ENCODE data around the gene PACRG. TPM values are rescaled to one million over a fixed set of nuclear protein-coding genes. Genes with fewer than 3 reads are reported as not detected.

PACRG gene
- total RNA-seq, 2 donors from 2014 or later = not detected

DNA sequence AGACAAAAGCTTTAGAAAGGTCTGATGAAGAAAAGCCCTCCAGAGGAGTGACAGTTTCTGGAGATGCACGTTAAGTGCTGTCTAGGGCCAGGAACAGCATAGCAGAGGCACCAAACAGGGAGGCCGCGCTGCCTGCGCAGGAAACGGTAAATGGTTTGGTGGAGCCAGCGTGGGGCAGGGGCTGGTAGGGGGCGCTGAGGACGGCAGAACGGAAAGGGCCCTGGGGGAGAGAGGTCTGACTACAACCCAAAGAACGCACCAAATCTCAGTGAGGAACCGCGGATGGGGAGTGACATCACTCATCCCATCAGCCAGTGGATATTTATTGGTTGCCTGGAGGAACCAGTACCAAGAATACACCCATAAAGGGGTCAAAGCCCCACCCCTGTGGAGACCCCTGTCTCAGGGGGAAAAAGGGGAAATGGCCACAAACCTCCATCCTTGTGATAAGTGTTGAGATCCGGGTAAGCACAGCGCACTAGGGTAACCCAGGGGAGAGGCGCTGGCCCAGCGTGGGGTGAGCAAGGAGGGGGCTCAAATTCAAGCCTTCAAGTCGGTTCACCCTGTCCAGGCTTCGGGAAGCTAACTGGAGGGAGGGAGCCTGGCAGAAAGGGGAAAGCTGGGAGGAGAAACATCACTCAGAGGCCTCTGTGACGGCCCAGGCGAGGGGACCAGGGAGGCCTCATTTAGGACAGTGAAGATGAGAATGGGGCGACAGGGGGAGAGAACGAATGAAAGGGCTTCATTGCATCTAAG is 437.6 kb downstream of the PACRG start:
- no peak for DNase-seq
- H3K27ac Mint-ChIP-seq = no peak overlapping the region
- H3K27me3 Mint-ChIP-seq (ENCODE audit: low read depth) = peaks cover 7% of the 10 kb centered on the region
- ATAC-seq (replicated peaks in 1 of 2) = no peak
- H3K4me3 Mint-ChIP-seq = no peak overlapping the region
- H3K4me1 Mint-ChIP-seq (ENCODE audit: low read depth) = no peaks in the 10 kb centered on the region
- H3K9me3 Mint-ChIP-seq = no peaks in the 10 kb centered on the region
- H3K36me3 Mint-ChIP-seq (ENCODE audit: insufficient read depth in 2 of 2) = no peaks in the 10 kb centered on the region

GRCh38 chr6:163165922-163166321 is 438.1 kb downstream of the PACRG start:
- Mint-ChIP-seq H3K27ac (no peak overlapping the region), H3K4me3 (no peak overlapping the region), H3K4me1 (ENCODE audit: low read depth) (no peaks in the 10 kb centered on the region), H3K9me3 (no peaks in the 10 kb centered on the region), H3K27me3 (ENCODE audit: low read depth) (peaks cover 4% of the 10 kb centered on the region), H3K36me3 (ENCODE audit: insufficient read depth in 2 of 2) (no peaks in the 10 kb centered on the region)
- no peak for DNase-seq
- no peak for ATAC-seq (replicated peaks in 1 of 2)

DNA sequence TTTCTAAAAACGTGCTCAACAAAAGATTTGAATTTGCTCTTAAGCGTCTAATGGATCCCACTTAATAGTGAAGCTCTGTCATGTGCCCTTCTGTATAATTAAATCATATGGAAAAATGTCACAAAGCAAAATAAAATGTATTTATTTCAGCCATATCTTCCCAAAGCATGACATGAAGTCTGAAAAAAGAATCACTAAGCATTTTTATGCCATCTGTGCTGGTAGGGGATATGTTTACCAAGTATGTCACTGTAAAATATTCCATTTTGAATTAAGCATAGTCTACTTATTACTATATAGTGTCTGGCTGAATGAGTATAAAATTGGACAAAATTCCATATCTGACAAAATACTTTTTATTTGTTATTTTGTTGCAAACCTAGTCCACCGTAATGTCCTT is 438.7 kb downstream of the PACRG start:
- Mint-ChIP-seq H3K36me3 (ENCODE audit: insufficient read depth in 2 of 2) (no peaks in the 10 kb centered on the region), H3K4me1 (ENCODE audit: low read depth) (no peaks in the 10 kb centered on the region), H3K4me3 (no peak overlapping the region), H3K27ac (no peak overlapping the region), H3K27me3 (ENCODE audit: low read depth) (no peaks in the 10 kb centered on the region), H3K9me3 (no peaks in the 10 kb centered on the region)
- no peak for DNase-seq
- no peak for ATAC-seq (replicated peaks in 1 of 2)

GRCh38 chr6:163169521-163169920 is 441.7 kb downstream of the PACRG start:
- H3K4me3 Mint-ChIP-seq = no peak overlapping the region
- no peaks in the 10 kb centered on the region for H3K36me3 Mint-ChIP-seq (ENCODE audit: insufficient read depth in 2 of 2)
- H3K27me3 Mint-ChIP-seq (ENCODE audit: low read depth) = no peaks in the 10 kb centered on the region
- H3K4me1 Mint-ChIP-seq (ENCODE audit: low read depth) = no peaks in the 10 kb centered on the region
- no peak for ATAC-seq (replicated peaks in 1 of 2)
- no peak for DNase-seq
- H3K27ac Mint-ChIP-seq = no peak overlapping the region
- no peaks in the 10 kb centered on the region for H3K9me3 Mint-ChIP-seq

GRCh38 chr6:163170294-163170883 is 442.6 kb downstream of the PACRG start:
- Mint-ChIP-seq H3K27ac (no peak overlapping the region), H3K9me3 (no peaks in the 10 kb centered on the region), H3K36me3 (ENCODE audit: insufficient read depth in 2 of 2) (no peaks in the 10 kb centered on the region), H3K4me3 (no peak overlapping the region), H3K27me3 (ENCODE audit: low read depth) (no peaks in the 10 kb centered on the region), H3K4me1 (ENCODE audit: low read depth) (no peaks in the 10 kb centered on the region)
- DNase-seq (peak; percentile 7 to 31), ATAC-seq (replicated peaks in 1 of 2) (peak; percentile 25 to 49)

- Mint-ChIP-seq H3K9me3 (no peaks in the 10 kb centered on the region), H3K4me3 (no peak overlapping the region), H3K27me3 (ENCODE audit: low read depth) (peaks cover 9% of the 10 kb centered on the region), H3K27ac (no peak overlapping the region), H3K36me3 (ENCODE audit: insufficient read depth in 2 of 2) (no peaks in the 10 kb centered on the region), H3K4me1 (ENCODE audit: low read depth) (no peaks in the 10 kb centered on the region)
- DNase-seq = no peak
- ATAC-seq (replicated peaks in 1 of 2) = no peak
These were observed 446.0 kb downstream of the PACRG start for GRCh38 chr6:163173741-163174140.

DNA sequence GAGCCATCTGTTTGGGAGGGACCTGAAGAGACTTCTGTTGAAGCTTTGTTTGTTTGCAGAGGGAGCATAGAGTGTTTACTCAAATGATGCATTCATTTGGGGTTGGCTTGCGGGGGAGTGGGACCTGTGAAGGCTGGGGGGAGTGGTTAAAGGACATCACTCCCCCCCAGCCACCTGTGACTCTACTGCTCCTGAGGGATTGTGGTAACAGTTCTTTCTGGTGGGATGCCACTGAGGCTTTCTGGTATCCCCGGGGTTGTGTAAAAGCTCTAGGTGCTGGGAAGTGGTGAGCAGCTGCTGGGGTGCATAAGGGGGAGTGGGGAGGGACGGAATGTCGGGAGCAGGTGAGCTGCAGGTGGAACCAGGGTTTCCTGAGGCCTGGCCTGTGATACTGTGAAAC is 447.5 kb downstream of the PACRG start:
- Mint-ChIP-seq H3K27ac (no peak overlapping the region), H3K36me3 (ENCODE audit: insufficient read depth in 2 of 2) (no peaks in the 10 kb centered on the region), H3K4me1 (ENCODE audit: low read depth) (no peaks in the 10 kb centered on the region), H3K4me3 (no peak overlapping the region), H3K9me3 (no peaks in the 10 kb centered on the region), H3K27me3 (ENCODE audit: low read depth) (peaks cover 9% of the 10 kb centered on the region)
- ATAC-seq (replicated peaks in 1 of 2) = no peak
- DNase-seq = no peak

DNA sequence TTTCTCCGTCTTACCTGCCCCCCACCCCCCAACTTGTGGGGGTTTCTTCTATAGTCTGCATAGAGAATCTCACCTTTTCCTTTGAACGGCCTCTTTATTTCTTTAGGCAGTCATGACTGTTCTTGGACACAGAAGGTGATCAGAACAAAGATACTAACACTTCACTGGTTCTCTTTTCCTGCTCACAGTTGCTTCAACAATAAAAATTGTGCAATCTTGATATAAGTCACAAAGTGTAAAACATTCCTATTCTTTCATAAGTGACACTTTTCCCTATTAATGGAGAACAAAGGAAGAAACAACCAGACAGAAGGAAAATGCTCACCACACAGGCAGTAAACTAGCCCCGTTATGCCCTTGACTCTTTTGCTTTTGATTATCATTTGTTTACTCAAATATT is 448.3 kb downstream of the PACRG start:
- Mint-ChIP-seq H3K36me3 (ENCODE audit: insufficient read depth in 2 of 2) (no peaks in the 10 kb centered on the region), H3K4me1 (ENCODE audit: low read depth) (no peaks in the 10 kb centered on the region), H3K9me3 (no peaks in the 10 kb centered on the region), H3K27ac (no peak overlapping the region), H3K4me3 (no peak overlapping the region), H3K27me3 (ENCODE audit: low read depth) (peaks cover 9% of the 10 kb centered on the region)
- ATAC-seq (replicated peaks in 1 of 2) (no peak), DNase-seq (no peak)

DNA sequence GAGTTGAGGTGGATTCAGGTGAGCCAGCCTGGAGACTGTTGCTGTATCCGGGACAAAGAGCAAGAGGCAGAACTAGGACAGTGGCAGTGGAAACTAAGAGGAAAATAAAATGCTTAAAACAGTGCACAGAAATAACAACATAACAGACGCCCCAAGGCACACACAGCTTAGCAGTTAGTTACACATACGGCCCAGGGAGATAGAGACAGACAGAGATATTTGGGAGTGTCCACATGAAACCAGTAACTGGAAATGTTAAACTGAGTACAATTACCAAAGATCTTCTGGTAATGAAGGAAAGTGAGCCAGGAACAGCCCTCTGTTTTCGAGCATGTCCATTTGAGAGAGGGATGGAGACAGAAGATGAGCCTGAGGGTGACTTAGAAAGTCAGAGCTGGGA is 449.2 kb downstream of the PACRG start:
- Mint-ChIP-seq H3K9me3 (no peaks in the 10 kb centered on the region), H3K36me3 (ENCODE audit: insufficient read depth in 2 of 2) (no peaks in the 10 kb centered on the region), H3K4me1 (ENCODE audit: low read depth) (no peaks in the 10 kb centered on the region), H3K27ac (no peak overlapping the region), H3K27me3 (ENCODE audit: low read depth) (peaks cover 11% of the 10 kb centered on the region), H3K4me3 (no peak overlapping the region)
- no peak for ATAC-seq (replicated peaks in 1 of 2)
- no peak for DNase-seq

GRCh38 chr6:163177892-163178420 is 450.2 kb downstream of the PACRG start:
- Mint-ChIP-seq H3K27me3 (ENCODE audit: low read depth) (peaks cover 21% of the 10 kb centered on the region), H3K4me3 (no peak overlapping the region), H3K27ac (no peak overlapping the region), H3K36me3 (ENCODE audit: insufficient read depth in 2 of 2) (no peaks in the 10 kb centered on the region), H3K4me1 (ENCODE audit: low read depth) (no peaks in the 10 kb centered on the region), H3K9me3 (no peaks in the 10 kb centered on the region)
- no peak for DNase-seq
- ATAC-seq (replicated peaks in 1 of 2) = no peak

GRCh38 chr6:163179061-163179460 is 451.3 kb downstream of the PACRG start:
- Mint-ChIP-seq H3K4me3 (no peak overlapping the region), H3K36me3 (ENCODE audit: insufficient read depth in 2 of 2) (no peaks in the 10 kb centered on the region), H3K9me3 (no peaks in the 10 kb centered on the region), H3K27ac (no peak overlapping the region), H3K27me3 (ENCODE audit: low read depth) (peaks cover 24% of the 10 kb centered on the region), H3K4me1 (ENCODE audit: low read depth) (no peaks in the 10 kb centered on the region)
- DNase-seq (no peak), ATAC-seq (replicated peaks in 1 of 2) (no peak)

DNA sequence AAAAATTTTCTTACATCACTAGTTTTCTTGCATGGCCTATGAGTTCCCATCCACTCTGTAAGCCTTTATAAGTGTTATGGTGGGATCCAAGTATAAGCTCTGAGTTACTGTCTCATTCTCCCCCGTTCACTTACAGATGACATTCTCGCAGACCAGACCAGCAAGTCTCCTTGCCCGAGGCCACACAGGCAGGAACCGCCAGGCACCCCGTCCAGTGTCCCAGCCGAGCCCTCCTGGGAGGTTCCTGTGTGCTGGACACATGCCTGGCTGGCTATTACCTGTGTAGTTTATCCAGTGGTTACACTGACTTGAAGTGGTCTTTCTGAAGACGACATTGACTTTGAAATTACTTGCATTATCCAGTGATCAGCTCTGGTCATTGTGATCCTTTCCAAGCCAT is 451.9 kb downstream of the PACRG start:
- no peak for ATAC-seq (replicated peaks in 1 of 2)
- Mint-ChIP-seq H3K4me1 (ENCODE audit: low read depth) (no peaks in the 10 kb centered on the region), H3K9me3 (no peaks in the 10 kb centered on the region), H3K27ac (no peak overlapping the region), H3K4me3 (no peak overlapping the region), H3K27me3 (ENCODE audit: low read depth) (peaks cover 24% of the 10 kb centered on the region), H3K36me3 (ENCODE audit: insufficient read depth in 2 of 2) (no peaks in the 10 kb centered on the region)
- DNase-seq = no peak

GRCh38 chr6:163180874-163181541 is 453.2 kb downstream of the PACRG start:
- H3K4me3 Mint-ChIP-seq = no peak overlapping the region
- H3K4me1 Mint-ChIP-seq (ENCODE audit: low read depth) = no peaks in the 10 kb centered on the region
- H3K36me3 Mint-ChIP-seq (ENCODE audit: insufficient read depth in 2 of 2) = no peaks in the 10 kb centered on the region
- DNase-seq (peak; percentile 28 to 37), ATAC-seq (replicated peaks in 1 of 2) (peak; percentile 73 to 83)
- peaks cover 24% of the 10 kb centered on the region for H3K27me3 Mint-ChIP-seq (ENCODE audit: low read depth)
- H3K27ac Mint-ChIP-seq = peak overlapping the region; percentile 52
- no peaks in the 10 kb centered on the region for H3K9me3 Mint-ChIP-seq
